HG03025 (cell line): ENCODE data around the gene APOA5.
"Not testable (repeated sequence)": the region's sequence is repeated elsewhere in the genome, so short reads cannot be mapped to it uniquely, and the experiment has no call there.

ENCODE experiments used
- ATAC-seq: cut with Tn5 transposase; IDR thresholded peaks from one replicate; pipeline ENCODE4 v1.9.1; 2021; ENCODE audit warnings: mild to moderate bottlenecking, moderate library complexity; ENCODE audit not compliant: unreplicated experiment, low FRiP score

Gene APOA5

DNA sequence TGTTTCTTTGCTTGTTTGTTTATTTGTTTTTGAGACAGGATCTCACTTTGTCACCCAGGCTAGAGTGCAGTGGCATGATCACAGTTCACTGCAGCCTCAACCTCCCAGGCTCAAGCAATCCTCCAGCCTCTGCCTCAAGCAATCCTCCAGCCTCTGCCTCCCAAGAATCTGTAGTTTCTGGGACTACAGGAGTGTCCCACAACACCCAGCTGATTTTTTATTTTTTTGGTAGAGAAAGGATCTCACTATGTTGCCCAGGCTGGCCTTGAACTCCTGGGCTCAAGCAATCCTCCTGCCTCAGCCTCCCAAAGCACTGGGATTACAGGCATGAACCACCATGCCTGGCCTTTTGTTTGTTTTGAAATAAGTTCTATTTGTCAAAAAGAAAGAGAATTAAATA is 10.0 kb upstream of the APOA5 start:
- ATAC-seq = not testable (repeated sequence)

DNA sequence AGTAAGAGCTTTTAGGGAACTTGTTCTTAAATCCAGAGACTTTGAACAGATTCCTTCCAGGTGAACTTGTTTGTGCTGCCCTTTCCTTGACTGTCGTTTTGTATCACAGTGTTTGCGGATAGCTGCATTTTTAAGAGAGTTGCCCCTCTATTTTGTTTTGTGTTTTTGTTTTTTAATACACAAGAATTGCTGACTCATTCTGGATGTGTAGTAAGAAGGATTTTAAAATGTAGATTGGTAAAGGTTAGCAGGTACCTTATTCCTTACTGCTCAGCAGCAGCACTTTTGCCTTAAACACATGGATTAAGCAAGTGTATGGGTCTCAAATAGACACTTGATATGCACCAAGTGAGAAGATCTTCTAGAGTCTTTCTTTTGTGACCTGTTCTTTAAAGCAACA is 8.9 kb upstream of the APOA5 start:
- ATAC-seq = no peak

DNA sequence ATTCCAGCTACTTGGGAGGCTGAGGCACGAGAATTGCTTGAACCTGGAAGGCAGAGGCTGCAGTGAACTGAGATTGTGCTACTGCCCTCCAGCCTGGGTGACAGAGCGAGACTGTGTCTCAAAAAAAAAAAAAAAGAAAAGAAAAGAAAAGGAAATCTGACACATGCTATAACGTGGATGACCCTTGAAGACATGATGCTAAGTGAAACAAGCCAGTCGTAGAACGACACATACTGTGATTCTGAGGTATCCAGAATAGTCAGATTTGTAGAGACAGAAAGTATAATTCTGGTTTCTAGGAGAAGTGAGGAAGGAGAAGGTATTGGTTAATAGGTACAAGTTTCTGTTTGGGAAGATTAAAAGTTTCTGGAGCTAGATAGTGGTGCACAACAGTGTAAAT is 6.7 kb upstream of the APOA5 start:
- no peak for ATAC-seq

DNA sequence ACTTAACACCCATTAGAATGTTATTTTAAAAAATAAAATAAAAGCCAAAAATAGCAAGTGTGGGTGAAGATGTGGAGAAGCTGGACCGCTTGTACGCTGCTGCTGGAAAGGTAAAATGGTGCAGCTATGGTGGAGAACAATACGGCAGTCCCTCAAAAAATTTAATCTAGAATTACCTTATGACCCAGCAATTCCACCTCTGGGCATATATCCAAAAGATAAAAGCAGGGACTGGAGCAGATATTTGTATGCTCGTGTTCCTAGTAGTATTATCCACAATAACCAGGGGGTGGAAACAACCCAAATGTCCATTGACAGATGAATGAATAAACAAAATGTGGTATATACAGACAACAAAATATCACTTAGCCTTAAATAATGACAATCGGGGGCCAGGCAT is 6.1 kb upstream of the APOA5 start:
- ATAC-seq = no peak

DNA sequence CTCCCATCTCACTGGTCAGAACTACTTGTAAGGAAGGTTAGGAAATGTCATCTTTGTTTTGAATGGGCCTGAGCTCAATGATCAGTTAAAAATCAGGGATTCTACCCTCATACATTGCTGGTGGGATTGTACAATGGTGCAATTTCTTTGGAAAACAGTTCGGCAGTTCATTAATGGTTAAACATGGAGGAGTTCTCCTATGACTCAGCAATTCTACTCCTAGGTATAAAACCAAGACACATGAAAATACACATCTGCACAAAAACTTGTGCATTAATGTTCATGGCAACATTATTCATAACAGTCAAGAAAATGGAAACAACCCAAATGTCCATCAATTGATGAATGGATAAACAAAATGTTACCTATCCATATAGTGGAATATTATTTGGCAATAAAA is 4.9 kb upstream of the APOA5 start:
- no peak for ATAC-seq

DNA sequence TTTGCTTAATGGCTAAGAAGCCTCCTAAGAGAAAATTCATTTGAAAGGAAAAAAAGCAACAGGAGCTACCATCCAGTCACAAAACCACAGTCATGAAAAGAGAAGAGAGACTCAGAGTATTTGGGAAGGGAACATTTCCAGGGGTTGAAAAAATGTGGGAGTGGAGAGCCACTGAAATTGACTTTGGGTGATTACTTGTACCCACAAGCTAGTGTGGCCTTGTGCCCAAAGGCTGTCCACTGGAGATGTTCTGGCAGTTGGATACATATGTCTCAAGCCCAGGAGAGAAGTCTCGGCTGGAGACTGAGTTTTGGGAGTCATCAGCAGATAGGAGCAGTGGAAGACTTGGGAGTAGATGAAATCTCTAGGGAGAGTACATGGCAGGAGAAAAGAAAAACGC is 3.2 kb upstream of the APOA5 start:
- no peak for ATAC-seq

DNA sequence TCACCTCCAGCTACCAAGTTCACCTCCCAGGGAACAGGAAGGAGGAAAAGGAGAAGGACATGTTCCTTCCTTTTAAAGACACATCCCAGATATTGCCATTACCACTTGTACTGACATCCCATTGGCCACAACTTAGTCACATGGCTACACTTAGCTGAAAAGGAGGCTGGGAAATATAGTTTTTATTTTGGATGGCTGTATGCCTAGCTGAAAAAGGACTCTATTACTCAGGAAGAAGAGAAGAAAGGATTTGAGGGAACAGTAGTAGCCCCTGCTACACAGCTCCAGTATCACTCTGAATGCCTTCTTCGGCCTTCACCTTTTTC is 2.1 kb upstream of the APOA5 start:
- no peak for ATAC-seq

DNA sequence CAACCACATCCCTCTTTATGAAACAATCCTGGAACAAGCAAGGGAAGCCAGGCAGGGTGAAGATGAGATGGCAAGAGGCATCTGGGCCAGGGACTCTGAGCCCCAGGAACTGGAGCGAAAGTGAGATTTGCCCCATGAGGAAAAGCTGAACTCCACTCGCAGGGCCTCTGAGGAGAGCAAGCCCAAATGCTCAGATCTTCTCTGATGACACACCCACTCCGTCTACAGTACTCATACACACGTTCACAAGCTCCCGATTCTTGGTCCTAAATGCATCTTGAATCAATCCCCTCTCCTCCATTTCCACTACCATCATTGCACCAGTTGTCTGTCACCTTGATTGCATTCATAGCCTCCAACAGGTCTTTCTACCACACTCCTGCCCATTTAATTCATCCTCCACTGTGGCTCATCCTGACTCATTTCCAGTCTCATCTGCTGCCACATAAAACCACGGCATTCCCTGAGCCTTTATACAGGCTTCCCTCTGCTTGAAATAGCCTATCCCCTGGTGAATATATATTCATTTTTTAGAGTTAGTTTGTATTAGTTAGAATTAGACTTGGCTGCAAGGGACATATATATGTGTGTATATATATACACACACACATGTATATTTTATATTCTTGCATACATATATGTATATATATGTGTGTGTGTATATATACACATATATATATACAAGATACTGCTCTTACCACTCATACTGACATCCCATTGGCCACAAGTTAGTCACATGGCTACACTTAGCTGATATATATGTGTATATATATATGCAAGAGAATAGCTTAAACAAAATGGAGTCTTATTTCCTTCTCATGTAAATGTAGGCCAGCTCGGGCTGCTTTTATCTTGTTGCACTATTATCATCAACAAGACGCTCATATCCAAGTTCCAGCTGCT is 1.4 kb upstream of the APOA5 start:
- no peak for ATAC-seq

DNA sequence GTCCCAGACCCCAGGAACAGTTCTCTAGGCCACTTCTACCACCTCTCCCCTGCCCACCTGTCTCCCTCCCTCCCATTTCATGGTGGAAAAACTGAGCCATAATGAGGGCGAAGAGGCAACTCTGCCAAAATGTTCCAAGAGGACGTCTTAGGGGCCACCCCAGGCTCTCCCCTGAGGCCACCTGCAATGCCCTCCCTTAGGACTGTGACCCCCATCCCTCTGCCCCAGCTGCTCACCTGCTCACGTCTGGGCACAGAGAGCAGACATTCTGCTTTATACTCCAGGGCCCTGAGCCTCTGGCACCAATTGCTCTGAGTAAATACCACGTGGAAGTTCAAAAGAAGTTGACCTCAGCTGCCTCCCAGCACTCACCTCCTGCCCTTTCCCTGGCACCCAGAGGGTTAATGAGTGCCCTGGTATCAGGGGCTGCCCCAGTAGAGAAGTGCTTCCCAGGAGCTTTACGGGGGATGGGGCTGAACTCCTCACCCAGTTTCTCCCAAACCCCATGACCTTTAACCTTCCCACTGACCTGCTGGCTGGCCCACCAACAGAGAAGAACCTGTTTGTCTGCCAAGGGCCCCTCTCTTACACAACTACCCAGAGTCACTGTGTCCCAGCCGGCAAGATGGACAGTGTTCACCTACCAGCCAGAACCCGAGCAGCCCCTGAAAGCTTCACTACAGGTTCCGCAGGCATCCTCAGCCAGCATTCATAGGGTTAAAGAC is 627 bp upstream of the APOA5 start:
- no peak for ATAC-seq

DNA sequence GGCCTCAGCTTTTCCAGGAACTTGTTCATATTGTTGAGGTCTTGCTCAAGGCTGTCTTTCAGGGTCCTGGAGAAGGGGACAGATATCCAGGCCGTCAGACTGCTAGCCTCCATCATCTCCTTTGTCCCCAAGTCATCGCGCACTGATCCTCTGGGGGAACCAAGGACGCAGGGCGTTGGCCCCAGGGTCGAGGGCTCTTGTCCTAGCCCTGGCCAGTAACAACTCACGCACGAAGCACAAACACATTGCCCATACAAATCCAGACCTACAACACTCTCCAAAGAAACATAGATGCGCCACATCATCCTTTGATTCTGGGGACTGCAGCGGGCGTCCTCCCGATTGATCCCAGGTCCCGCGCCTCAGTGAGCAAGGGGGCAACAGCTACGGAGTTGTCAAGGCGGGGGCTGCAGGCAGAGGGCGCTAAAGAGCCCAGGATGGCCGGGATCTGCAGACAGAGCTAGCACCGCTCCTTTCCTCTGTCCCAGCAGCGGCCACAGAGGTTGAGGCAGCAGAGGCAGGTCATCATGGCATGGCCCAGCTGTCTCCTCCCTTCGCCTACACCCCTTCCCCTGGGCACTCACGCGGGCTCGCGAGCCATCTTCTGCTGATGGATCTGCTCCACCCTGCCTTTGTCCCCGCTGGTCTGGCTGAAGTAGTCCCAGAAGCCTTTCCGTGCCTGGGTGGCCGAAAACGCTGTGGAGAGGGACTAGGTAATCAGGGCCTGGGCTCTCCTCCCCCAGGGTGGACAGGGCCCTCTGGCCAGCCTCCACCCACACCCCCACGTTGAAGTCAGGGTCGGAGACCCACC is 472 bp downstream of the APOA5 start:
- no peak for ATAC-seq

DNA sequence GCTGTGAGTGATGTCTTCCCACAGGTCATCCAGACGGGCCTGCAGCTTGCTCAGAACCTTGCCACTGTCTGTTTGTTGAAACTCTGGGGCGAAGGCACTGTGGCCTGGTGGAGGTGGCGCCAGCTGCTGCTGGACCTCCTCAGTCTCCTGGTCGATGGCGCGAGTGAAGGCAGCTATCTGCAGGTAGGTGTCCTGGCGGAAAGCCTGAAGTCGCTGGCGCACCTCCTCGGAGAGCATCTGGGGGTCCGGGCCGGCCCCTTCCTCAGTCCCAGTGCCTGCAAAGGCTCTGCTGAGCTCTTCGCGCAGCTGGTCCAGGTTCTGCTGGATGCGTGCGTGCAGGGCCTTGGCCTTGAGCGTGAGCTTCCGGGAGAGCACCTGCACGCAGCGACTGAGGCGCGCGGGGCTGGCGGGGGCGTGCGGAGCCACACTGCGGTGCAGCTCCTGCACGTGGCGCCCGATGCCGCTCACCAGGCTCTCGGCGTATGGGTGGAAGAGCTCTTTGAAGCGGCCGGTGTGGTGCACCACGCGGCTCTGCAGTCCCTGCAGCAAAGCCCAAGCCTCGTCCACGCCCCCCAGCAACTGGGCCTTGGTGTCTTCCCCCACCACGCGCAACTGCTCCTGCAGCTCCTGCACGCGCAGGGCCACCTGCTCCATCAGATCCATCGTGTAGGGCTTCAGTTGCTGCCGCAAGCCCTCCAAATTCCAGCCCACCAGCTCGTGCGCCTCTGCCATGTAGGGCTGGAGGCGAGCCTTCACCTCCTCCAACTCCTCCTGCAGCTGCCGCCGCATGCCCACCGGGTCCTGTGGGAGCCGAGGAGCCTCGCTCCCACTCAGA is 1.3 kb downstream of the APOA5 start:
- no peak for ATAC-seq

DNA sequence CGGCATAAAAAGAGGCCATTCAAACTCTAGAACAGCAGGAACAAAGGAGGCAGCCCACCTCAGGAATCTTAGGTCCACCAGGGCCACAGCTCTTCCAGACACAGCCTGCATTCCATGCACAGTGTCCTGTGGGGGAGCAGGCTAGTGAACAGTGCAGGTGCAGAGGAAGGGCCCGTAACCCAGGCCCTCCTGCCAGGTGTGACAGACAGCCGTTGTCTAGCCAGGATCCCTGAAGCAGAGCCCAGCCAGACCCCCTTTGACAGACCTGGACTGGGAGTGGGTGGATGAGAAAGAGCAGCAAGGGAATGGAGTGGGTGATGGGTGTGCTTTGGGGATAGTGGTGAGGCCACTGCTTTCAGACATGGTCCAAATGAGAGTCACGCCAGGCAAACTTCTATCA is 2.7 kb downstream of the APOA5 start:
- ATAC-seq = no peak

DNA sequence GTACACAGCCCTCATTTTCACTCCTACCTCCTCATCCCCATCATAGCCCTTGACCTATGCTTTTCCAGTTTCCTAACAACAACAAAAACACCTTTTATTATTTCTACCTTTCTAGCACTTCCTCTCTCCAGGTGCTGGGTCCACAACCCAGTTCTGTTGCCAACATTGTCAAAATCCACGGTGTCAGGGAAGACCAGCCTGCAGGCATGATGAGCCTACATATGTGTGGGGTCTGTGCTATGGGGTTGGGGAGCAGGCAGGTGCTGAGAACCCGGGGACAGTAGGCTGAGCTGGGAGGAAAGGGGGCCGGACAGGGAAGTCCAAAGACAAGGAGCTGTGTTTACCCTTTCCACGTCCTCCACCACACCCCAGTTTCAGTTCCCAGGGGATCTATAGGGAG is 3.1 kb downstream of the APOA5 start:
- ATAC-seq = no peak

DNA sequence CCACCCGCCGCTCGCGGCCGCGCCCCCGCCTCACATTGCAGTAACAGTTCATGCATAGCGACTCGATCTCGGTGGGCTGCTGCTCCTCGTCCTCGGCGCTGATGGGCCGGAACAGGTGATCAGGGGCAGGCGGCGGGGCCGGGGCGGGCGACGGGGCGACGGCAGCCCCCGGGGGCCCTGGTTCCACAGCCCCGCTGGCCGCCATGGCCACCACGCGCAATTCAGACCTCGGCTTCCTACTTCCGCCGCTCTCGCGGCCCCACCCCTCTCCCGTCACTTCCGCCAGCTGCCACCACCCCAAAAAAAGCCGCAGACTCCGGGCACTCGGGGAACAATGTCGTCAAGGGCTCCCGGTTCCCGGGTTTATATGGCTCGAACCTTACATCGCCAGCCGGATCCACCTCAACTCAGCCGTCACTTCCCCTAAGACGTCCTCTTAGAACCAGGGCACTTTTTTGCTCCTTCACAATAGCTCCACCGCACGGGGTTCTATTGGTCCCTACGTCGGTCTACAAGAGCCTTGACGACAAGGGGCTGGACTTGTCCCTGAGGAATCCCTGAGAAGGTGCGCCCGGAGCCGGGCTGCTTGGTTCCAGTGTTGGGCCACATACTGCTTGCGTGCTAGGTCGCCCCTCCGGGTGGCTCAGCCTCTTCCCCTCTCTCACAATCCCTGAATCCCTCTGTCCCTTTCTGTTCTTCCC is 3.7 kb downstream of the APOA5 start, which contains the start of gene ZPR1:
Gene ZPR1, minus strand, starts transcription at position 238 of the 701 bp plus-strand sequence. Its CDS starts 33 bp downstream, at position 205.
- ATAC-seq = peak; percentile 78

DNA sequence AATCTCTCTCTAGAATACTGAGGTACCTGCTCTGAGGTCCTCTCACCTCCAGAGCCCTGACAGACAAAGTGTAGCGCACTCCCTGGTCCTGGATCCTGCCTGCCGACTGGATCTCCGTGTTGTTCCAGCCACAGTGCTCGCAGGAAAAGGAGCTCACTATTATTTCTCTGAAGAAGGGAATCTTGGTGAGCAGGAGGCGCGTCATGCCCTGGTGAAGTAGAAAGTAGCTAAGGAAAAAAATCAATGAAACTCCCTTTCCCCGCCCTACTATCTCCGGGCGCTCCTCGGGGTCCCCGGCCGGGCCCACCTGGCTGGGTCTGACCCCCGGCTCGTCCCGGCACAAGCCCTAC is 4.3 kb downstream of the APOA5 start:
- ATAC-seq = peak; percentile 16

DNA sequence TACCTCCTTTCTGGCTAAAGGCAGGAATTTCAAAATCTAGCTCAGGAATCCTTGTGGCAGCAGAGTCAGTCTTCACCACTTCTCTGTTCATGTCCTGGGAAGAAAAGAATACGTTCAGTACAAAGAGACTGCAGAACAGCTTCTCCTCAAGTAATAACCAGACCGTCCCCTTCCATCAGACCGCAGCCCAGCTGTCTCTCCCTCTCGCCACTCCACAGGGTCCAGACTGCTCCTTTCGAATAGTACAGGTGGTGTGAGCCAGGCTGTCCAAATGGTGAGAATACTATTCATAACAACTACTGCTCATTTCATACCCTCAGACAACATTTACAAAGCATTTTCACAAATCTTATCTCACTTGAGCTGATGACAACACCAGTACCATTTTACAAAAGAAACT is 4.7 kb downstream of the APOA5 start:
- ATAC-seq = no peak

DNA sequence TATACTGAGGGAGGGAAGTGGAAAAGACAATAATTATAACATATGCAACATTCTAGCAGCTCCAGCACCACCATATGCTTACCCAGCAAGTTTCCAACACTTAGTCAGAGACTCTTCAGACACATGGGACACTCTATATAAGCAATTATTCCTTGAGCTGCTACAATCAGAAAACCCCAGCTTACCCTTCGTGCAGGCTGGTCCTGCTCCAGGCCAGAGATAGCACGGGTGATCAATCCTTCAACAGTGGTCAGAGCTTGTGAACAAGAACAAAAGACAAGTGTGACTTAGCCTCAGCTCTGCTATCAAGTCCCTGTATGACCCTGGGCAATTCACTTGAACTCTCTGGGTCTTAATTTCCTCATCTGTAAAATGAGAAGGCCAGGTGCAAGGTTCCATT is 5.4 kb downstream of the APOA5 start:
- ATAC-seq = no peak

DNA sequence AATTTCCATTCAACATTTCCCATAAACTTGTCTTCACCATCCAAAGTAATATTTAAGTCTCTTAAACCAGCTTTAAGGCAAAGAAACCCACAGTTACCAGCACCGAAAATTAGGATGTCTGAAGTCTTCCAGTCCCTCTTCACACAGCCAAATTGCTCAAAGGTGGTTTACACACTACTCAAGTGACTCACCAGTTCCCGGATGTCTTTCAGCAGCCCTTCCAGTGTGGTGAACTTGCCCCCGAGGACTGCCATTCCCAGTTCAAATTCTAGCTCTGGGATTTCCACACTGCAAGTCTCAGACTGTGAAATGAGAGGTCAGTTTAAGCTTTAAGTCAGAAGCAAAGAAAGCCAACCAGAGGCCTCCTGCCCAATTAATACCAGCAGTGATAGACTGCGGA is 9.0 kb downstream of the APOA5 start:
- ATAC-seq = no peak

DNA sequence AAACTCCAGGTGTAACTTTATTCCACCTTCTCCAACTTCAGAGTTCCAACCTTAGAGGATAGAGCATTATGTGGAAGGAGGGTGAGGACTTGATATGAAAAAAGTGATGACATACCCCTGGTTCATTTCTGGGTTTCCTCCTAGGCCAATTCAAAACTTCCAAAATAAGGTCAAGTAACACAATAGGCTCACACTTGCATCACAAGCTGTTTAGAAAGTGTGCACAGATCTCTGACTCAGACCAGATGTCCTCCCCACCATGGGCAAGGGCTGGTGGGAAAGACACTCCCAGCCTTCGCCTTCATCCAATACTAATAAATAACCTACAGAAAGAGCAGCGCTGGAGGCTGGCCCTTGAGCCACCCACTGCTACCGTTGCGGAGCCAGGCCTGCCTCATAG is 13.1 kb downstream of the APOA5 start:
- ATAC-seq = no peak

DNA sequence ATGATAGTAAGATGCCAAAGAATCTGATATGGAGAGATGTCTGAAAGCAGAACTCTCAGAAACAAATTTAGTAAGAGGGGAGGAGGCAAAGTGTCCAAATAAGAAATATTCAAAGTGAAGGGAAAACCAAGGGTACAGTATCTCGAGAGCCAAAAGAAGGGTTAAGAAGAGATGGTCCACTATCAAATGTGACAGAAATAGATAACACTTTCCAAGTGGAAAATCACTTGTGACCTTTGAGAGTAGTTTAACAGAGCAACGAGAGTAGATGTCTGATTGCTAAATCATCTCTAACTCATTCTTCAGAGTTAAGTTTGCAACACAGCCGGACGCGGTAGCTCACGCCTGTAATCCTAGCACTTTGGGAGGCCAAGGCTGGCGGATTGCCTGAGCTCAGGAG is 14.6 kb downstream of the APOA5 start:
- ATAC-seq = no peak
